ENCODE results near the gene ZNF678.
"Not testable (repeated sequence)": the region's sequence is repeated elsewhere in the genome, so short reads cannot be mapped to it uniquely, and the experiment has no call there.

The ZNF678 gene

DNA sequence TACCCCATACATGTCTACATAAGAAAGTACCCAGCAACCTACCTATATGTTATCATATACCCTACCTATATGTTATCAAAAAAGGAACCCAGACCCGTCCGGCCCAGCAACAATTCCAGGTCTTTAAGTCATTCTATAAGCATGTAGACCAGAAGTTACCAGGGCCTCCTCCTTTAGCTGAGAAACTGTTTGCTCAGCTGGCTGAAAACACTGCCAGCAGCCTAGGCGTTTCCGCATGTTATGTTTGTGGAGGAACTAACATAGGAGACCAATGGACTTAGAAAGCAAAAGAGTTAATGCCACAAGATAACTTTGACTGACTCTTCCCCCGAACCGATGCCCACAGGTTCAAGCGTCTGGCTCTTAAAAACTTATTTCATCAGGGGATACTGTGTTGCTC lies 7.1 kb upstream of the ZNF678 start:
- DNase-seq: no peak

- DNase-seq: no peak
Measured at GRCh38 chr1:227557962-227558725, 5.2 kb upstream of the ZNF678 start.

GRCh38 chr1:227558732-227559262 lies 4.6 kb upstream of the ZNF678 start:
- DNase-seq: no peak

- no peak for DNase-seq
Measured at GRCh38 chr1:227559499-227559898, 3.9 kb upstream of the ZNF678 start.

DNA sequence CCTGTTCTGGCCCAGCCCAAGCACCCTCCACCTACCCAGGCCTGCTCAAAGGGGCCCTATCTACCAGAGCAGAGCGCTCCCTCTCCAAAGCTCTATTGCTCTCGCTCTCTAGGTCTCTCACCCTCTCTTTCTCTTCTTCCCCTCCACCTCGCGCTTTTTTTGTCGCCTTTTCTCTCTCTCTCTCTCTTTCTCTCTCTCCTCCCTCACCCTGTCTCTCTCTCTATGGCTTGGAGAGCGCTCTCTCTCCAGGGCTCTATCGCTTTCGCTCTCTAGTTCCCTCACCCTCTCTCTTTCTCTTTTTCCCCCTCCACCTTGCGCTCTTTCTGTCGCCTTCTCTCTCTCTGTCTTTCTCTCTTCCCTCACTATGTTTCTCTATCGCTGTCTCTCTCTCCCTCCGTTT lies 3.4 kb upstream of the ZNF678 start:
- DNase-seq: no peak

- no peak for DNase-seq
Measured at GRCh38 chr1:227560393-227561173, 2.8 kb upstream of the ZNF678 start.

- no peak for DNase-seq
Measured at GRCh38 chr1:227561241-227561907, 2.0 kb upstream of the ZNF678 start.

DNA sequence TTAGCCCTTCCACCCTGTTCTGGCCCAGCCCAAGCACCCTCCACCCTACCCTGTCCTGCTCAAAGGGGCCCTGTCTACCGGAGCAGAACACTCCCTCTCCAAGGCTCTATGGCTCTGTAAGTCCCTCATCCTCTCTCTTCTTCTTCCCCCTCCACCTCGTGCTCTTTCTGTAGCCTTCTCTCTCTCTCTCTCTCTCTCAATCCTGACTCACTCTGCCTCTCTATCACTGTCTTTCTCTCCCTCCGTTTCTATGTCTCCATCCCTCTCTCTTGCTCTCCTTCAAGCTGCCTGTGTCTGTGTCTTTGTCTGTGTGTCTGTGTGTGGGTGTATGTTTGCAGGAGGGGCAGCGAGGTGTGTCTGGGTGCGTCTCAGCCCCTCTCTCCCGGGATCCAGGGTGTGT lies 1.3 kb upstream of the ZNF678 start:
- no peak for DNase-seq

- no peak for DNase-seq
Measured at GRCh38 chr1:227562933-227563323, 428 bp upstream of the ZNF678 start.

DNA sequence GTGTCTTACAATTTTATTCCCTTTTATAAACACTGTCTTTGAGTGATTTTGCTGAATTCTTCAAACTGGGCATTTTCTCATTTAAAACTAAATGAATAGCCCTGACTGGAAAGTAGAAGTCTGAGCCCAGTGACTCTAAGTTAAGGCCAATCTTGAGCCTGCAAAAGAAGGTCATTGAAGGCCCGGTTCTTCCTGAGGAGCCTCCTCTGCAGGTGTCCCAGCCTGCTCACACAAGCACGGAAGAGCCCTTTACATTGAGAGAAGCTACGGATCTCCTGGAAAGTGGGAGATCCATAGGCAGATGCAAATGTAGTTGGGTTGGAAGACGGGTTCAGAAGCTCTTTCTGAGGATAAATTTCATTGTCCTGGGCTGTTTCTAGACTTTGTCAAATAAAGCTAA lies 3.9 kb downstream of the ZNF678 start:
- DNase-seq: no peak

- no peak for DNase-seq
Measured at GRCh38 chr1:227568593-227568992, 5.2 kb downstream of the ZNF678 start.

GRCh38 chr1:227572752-227573151 lies 9.4 kb downstream of the ZNF678 start:
- no peak for DNase-seq

GRCh38 chr1:227574926-227575325 lies 11.6 kb downstream of the ZNF678 start:
- no peak for DNase-seq

DNA sequence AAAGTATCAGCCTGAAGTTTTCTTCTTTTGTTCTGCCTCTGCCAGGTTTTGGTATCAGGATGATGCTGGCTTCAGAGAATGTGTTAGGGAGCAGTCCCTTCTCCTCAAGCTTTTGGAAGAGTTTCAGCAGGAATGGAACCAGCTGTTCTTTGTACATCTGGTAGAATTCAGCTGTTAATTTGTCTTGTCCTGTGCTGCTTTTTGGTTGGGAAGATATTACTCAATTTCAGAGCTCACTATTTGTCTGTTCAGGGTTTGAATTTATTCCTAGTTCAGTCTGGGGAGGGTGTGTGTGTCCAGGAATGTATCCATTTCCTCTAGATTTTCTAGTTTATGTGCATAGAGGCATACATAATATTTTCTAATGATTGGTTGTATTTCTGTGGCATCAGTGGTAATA lies 12.8 kb downstream of the ZNF678 start:
- no peak for DNase-seq

GRCh38 chr1:227577500-227577899 lies 14.1 kb downstream of the ZNF678 start:
- DNase-seq: no peak

DNA sequence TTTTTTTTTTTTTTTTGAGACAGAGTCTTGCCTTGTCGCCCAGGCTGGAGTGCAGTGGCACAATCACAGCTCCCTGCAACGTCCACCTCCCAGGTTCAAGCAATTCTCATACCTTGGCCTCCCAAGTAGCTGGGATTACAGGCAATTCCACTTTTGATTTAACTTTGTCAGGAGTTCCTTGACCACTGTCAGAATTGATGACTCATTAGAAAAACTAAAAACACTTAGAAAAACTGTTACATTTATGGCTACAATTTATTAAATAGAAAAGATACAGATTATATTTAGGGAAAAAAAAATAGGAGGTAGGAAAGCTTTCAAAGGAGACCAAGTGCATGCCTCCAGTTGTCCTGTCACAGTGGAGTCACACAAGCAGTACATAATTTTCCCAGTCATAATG lies 20.0 kb downstream of the ZNF678 start:
- no peak for DNase-seq

DNA sequence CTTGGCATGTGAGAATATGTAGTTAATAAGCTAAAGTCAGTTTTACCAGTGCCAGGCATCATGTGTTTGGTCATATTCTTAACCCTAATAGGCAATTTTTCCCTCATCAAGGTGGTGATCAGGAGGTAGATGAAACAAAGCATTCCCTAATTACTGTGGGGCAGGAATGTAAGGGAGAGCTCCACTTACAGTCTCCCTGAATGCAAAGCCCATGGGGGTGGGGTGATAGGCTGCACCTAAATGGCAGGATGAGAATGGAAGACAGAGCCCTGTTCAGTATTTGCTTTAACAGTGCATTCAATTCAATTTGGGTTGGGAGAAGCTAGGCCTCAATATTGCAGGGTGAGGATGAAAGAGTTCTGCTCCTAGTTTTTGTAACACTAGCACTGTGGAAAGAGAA lies 23.4 kb downstream of the ZNF678 start:
- no peak for DNase-seq

GRCh38 chr1:227587968-227588367 lies 24.6 kb downstream of the ZNF678 start:
- no peak for DNase-seq

DNA sequence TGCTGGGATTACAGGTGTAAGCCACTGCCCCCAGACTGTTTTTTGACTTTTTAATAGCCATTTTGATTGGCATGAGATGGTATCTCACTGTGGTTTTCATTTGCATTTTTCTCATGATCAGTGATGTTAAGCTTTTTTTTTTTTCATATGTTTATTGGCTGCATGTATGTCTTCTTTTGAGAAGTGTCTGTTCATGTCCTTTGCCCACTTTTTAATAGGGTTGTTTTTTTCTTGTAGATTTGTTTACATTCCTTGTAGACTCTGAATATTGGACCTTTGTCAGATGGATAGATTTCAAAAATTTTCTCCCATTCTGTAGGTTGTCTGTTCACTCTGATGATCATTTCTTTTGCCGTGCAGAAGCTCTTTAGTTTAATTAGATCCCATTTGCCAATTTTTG lies 25.4 kb downstream of the ZNF678 start:
- DNase-seq: not testable (repeated sequence)

GRCh38 chr1:227589777-227590176 lies 26.4 kb downstream of the ZNF678 start:
- not testable (repeated sequence) for DNase-seq

GRCh38 chr1:227596222-227596621 lies 32.9 kb downstream of the ZNF678 start:
- not testable (repeated sequence) for DNase-seq

DNA sequence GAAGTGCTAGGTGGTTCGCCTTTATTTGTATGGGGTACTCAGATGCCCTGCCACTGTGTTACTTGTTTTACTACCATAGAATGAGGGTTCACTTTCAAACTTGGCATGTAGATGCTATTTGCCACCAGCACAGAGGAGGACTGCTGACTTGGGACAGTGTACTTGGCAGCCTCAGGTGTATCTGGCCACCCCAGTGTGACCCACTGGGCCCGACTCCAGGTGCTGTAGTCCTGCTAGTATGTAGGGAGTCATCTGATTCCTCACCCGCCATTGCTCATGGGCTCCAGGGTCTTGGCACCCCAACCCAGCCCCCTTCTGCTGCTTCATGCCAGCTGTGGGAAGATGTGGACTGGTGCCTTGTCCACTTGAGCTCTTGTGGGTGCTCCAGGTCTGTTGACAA lies 40.0 kb downstream of the ZNF678 start:
- no peak for DNase-seq

DNA sequence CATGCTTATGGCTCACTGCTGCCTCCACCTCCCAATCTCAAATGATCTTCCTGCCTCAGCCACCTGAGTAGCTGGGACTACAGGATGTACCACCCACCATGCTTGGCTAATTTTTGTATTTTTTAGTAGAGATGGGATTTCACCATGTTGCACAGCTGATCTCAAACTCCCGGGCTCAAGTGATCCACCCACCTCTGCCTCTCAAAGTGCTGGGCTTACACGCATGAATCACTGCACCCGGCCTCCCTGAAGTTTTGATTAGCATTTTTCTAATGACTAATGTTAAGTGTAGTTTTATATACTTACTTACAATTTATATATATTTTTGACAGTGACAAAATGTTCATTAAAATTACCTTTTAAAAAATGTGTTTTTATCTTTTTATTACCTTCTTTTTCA lies 41.1 kb downstream of the ZNF678 start:
- no peak for DNase-seq

GRCh38 chr1:227606271-227606670 lies 42.9 kb downstream of the ZNF678 start:
- not testable (repeated sequence) for DNase-seq

Measured in stimulated activated CD4-positive, alpha-beta T cell treated with anti-CD3 and anti-CD28 coated beads, Interleukin-2, amount 100 ng/mL, for 48 hours (primary cell).